H9 (cell line): Measurements from ENCODE around the gene RPL28. TPM values are rescaled to one million over a fixed set of nuclear protein-coding genes. Genes with fewer than 3 reads are reported as not detected.

Experiments
- DNase-seq: peaks from one replicate; pipeline ENCODE4 v3.0.0-alpha.2; 2017
- H2AFZ ChIP-seq: one replicate; pipeline ENCODE4 v1.6.1; 2013; ENCODE audit warnings: mild to moderate bottlenecking, low read length, control low read depth, moderate library complexity
- H2AK5ac ChIP-seq: 2 replicates; pipeline ENCODE4 v1.6.1; 2013; ENCODE audit warnings: low read length, control low read depth, mixed read lengths; ENCODE audit not compliant: insufficient read length
- H2BK120ac ChIP-seq: one replicate; pipeline ENCODE4 v1.6.1; 2013; ENCODE audit warnings: low read depth, mild to moderate bottlenecking, low read length, control low read depth, inconsistent platforms; ENCODE audit not compliant: poor library complexity, severe bottlenecking
- H2BK12ac ChIP-seq: 2 replicates; pipeline ENCODE4 v1.6.1; 2013; ENCODE audit warnings: low read length, control low read depth, mixed read lengths, low read depth; ENCODE audit not compliant: insufficient read length
- H2BK15ac ChIP-seq: 2 replicates; pipeline ENCODE4 v1.6.1; 2013; ENCODE audit warnings: low read depth, low read length, control low read depth
- H2BK20ac ChIP-seq: one replicate; pipeline ENCODE4 v1.6.1; 2013; ENCODE audit warnings: low read depth, mild to moderate bottlenecking, low read length, control low read depth, inconsistent platforms; ENCODE audit not compliant: poor library complexity, severe bottlenecking
- H2BK5ac ChIP-seq: 2 replicates; pipeline ENCODE4 v1.6.1; 2013; ENCODE audit warnings: low read length, control low read depth, mixed read lengths; ENCODE audit not compliant: insufficient read length
- H3K14ac ChIP-seq: 2 replicates; pipeline ENCODE4 v1.6.1; 2013; ENCODE audit warnings: low read length, control low read depth; ENCODE audit not compliant: insufficient read depth
- H3K18ac ChIP-seq: 2 replicates; pipeline ENCODE4 v1.6.1; 2013; ENCODE audit warnings: low read depth, mild to moderate bottlenecking, mixed read lengths, low read length, control low read depth; ENCODE audit not compliant: insufficient read length
- H3K23ac ChIP-seq: 2 replicates; pipeline ENCODE4 v1.6.1; 2013; ENCODE audit warnings: low read length, control low read depth, mixed read lengths, low read depth; ENCODE audit not compliant: insufficient read length
- H3K23me2 ChIP-seq: 2 replicates; pipeline ENCODE4 v1.6.1; 2013; ENCODE audit warnings: low read depth, mild to moderate bottlenecking, mixed read lengths, low read length, control low read depth; ENCODE audit not compliant: insufficient read length, poor library complexity, severe bottlenecking
- H3K27ac ChIP-seq: 2 replicates; pipeline ENCODE4 v1.5.1; 2013; ENCODE audit warnings: low read length, control low read depth, mixed read lengths, low read depth; ENCODE audit not compliant: insufficient read length
- H3K27me3 ChIP-seq: 2 replicates; pipeline ENCODE4 v1.6.1; 2013; ENCODE audit warnings: low read length, control low read depth, inconsistent platforms; ENCODE audit not compliant: insufficient read depth
- H3K4ac ChIP-seq: 2 replicates; pipeline ENCODE4 v1.6.1; 2013; ENCODE audit warnings: low read depth, mild to moderate bottlenecking, control low read depth, inconsistent platforms, low read length, moderate library complexity
- H3K4me1 ChIP-seq: 2 replicates; pipeline ENCODE4 v1.6.1; 2013; ENCODE audit warnings: low read length, control low read depth, inconsistent platforms; ENCODE audit not compliant: insufficient read depth
- H3K4me2 ChIP-seq: 2 replicates; pipeline ENCODE4 v1.6.1; 2013; ENCODE audit warnings: low read length, control low read depth, mixed read lengths; ENCODE audit not compliant: insufficient read length, insufficient read depth
- H3K56ac ChIP-seq: 2 replicates; pipeline ENCODE4 v1.6.1; 2013; ENCODE audit warnings: low read depth, mild to moderate bottlenecking, mixed read lengths, low read length, control low read depth; ENCODE audit not compliant: insufficient read length
- H3K79me1 ChIP-seq: 2 replicates; pipeline ENCODE4 v1.6.1; 2013; ENCODE audit warnings: low read depth, mild to moderate bottlenecking, moderate library complexity, low read length, control low read depth, inconsistent platforms; ENCODE audit not compliant: insufficient read depth, poor library complexity, severe bottlenecking
- H3K79me2 ChIP-seq: 2 replicates; pipeline ENCODE4 v1.6.1; 2013; ENCODE audit warnings: low read length, control low read depth, inconsistent platforms; ENCODE audit not compliant: insufficient read depth
- H3K9ac ChIP-seq: 2 replicates; pipeline ENCODE4 v1.6.1; 2013; ENCODE audit warnings: low read length, control low read depth, mixed read lengths; ENCODE audit not compliant: insufficient read length; ENCODE audit errors: extremely low read depth
- H3K9me3 ChIP-seq: one replicate; pipeline ENCODE4 v1.6.1; 2013; ENCODE audit warnings: low read depth, low read length, inconsistent platforms; ENCODE audit not compliant: control insufficient read depth
- H3T11ph ChIP-seq: one replicate; pipeline ENCODE4 v1.6.1; 2013; ENCODE audit warnings: mild to moderate bottlenecking, low read length, control low read depth, inconsistent platforms
- H4K20me1 ChIP-seq: one replicate; pipeline ENCODE4 v1.6.1; 2013; ENCODE audit not compliant: control insufficient read depth, insufficient read length, insufficient read depth
- H4K5ac ChIP-seq: 2 replicates; pipeline ENCODE4 v1.6.1; 2013; ENCODE audit warnings: low read depth, mild to moderate bottlenecking, mixed read lengths, low read length, control low read depth; ENCODE audit not compliant: insufficient read length
- H4K8ac ChIP-seq: replicated peaks from 2 replicates; pipeline ENCODE4 v1.6.1; 2013; ENCODE audit warnings: low read length, control low read depth, mixed read lengths, low read depth; ENCODE audit not compliant: insufficient read length
- H4K91ac ChIP-seq: 2 replicates; pipeline ENCODE4 v1.6.1; 2013; ENCODE audit warnings: low read depth, mild to moderate bottlenecking, moderate library complexity, mixed read lengths, low read length, control low read depth; ENCODE audit not compliant: insufficient read length
- H3K27ac Mint-ChIP-seq, 3 experiments: 2 replicates in 2 of 3; 3 replicates in 1 of 3; pipeline ENCODE4 v1.8.0; 2020 to 2021; ENCODE audit warnings: mixed read lengths in 3 of 3, mild to moderate bottlenecking in 1 of 3, moderate library complexity in 1 of 3
- H3K27me3 Mint-ChIP-seq: 2 replicates; pipeline ENCODE4 v1.8.0; 2021; ENCODE audit warnings: low read depth, mild to moderate bottlenecking, moderate library complexity, mixed read lengths
- H3K36me3 Mint-ChIP-seq, 3 experiments: 2 replicates in 2 of 3; 3 replicates in 1 of 3; pipeline ENCODE4 v1.8.0; 2020 to 2021; ENCODE audit warnings: low read depth in 3 of 3, mixed read lengths in 3 of 3; ENCODE audit not compliant: insufficient read depth in 1 of 3
- H3K4me1 Mint-ChIP-seq, 2 experiments: 2 replicates each; pipeline ENCODE4 v1.8.0; 2020; ENCODE audit warnings: mixed read lengths in 2 of 2
- H3K4me3 Mint-ChIP-seq, 2 experiments: 2 replicates in 1 of 2; 3 replicates in 1 of 2; pipeline ENCODE4 v1.8.0; 2020 to 2021; ENCODE audit warnings: mild to moderate bottlenecking in 2 of 2, mixed read lengths in 2 of 2, moderate library complexity in 1 of 2
- H3K9me3 Mint-ChIP-seq, 2 experiments: 2 replicates in 1 of 2; 3 replicates in 1 of 2; pipeline ENCODE4 v1.8.0; 2020; ENCODE audit warnings: mild to moderate bottlenecking in 2 of 2, mixed read lengths in 2 of 2, moderate library complexity in 1 of 2
- CTCF ChIP-seq: fragments of 200-600 bp; sonication (generic); conservative IDR thresholded peaks from 3 replicates; pipeline ENCODE4 v1.8.0; 2021; ENCODE audit warnings: antibody characterized with exemption, mild to moderate bottlenecking
- WGBS: extraction: QIAGEN DNeasy Blood & Tissue Kit; methylation state at CpG from one replicate; pipeline ENCODE4 v1.1.7; 2013; ENCODE audit warnings: missing lambda C conversion rate, low lambda C conversion rate, mixed read lengths; ENCODE audit not compliant: insufficient read length; ENCODE audit errors: extremely low coverage; 5-methylcytosine and 5-hydroxymethylcytosine counted together
- total RNA-seq: library from RNA; stranded (reverse); gene quantifications from 2 replicates; pipeline ENCODE4 v1.2.1, GENCODE V29; 2021

RPL28 gene
- total RNA-seq, 1 experiment from 2014 or later: 2,076 TPM

- Histone ChIP-seq H3K4ac (no peak overlapping the region), H2BK12ac (no peak overlapping the region), H3K9ac (no peak overlapping the region), H3K23me2 (peaks cover 17% of the 10 kb centered on the region), H4K5ac (no peak overlapping the region), H3K14ac (no peak overlapping the region), H3K27ac (no peak overlapping the region), H2BK20ac (no peak overlapping the region), H2BK5ac (no peak overlapping the region), H3K4me2 (peak overlapping the region; percentile 74), H4K91ac (no peak overlapping the region), H3K79me1 (no peaks in the 10 kb centered on the region), H3K9me3 (no peaks in the 10 kb centered on the region), H4K20me1 (no peaks in the 10 kb centered on the region), H3K56ac (no peak overlapping the region), H3T11ph (no peak overlapping the region), H3K23ac (no peak overlapping the region), H4K8ac (no peak overlapping the region), H3K27me3 (no peaks in the 10 kb centered on the region; the same call in 1 of the 2 replicates), H2AFZ (no peak overlapping the region), H3K4me1 (no peaks in the 10 kb centered on the region; the same call in 1 of the 2 replicates), H3K79me2 (no peaks in the 10 kb centered on the region), H2BK120ac (no peak overlapping the region), H2AK5ac (no peak overlapping the region), H2BK15ac (no peak overlapping the region), H3K18ac (no peak overlapping the region)
- no CpG with 5 or more reads among the region's 50 CpGs for WGBS
- Mint-ChIP-seq H3K4me1 (peaks cover 21 to 41% of the 10 kb centered on the region in 2 experiments), H3K27me3 (peaks cover 10% of the 10 kb centered on the region), H3K9me3 (no peaks in the 10 kb centered on the region; a peak in 1 of 5 replicates), H3K36me3 (peaks cover 27 to 47% (median 43%) of the 10 kb centered on the region in 3 experiments; a peak in 6 of 7 replicates), H3K4me3 (peak overlapping the region; percentile 54 to 72), H3K27ac (peak overlapping the region in 2 of 3 experiments; percentile 62 to 85; a peak in 4 of 7 replicates)
- peak; percentile 32 for DNase-seq
- no peak for TF ChIP-seq CTCF
Measured at GRCh38 chr19:55341595-55342531, 43.9 kb upstream of the RPL28 start.
